HG03520 (cell line): ENCODE results near the gene RAB28.

Experiments
- ATAC-seq: cut with Tn5 transposase; IDR thresholded peaks from one replicate; pipeline ENCODE4 v1.9.1; 2021; ENCODE audit warnings: mild to moderate bottlenecking, moderate library complexity; ENCODE audit not compliant: unreplicated experiment

The RAB28 gene

GRCh38 chr4:13323921-13324320, 160.2 kb downstream of the RAB28 start:
- ATAC-seq, result no peak

- no peak for ATAC-seq
These were observed 161.4 kb downstream of the RAB28 start for GRCh38 chr4:13322681-13323101.
